GM19099 (cell line): ENCODE data around the gene SLIT3.

Experiments used
- POLR2A ChIP-seq: IDR thresholded peaks from 3 replicates; pipeline ENCODE4 v1.6.1; 2011; ENCODE audit warnings: low read depth; ENCODE audit not compliant: insufficient read length; ENCODE audit errors: extremely low read depth

SLIT3 gene

GRCh38 chr5:169258372-169259000, 42.5 kb downstream of the SLIT3 start:
- no peak for TF ChIP-seq POLR2A

GRCh38 chr5:169256191-169256590, 44.7 kb downstream of the SLIT3 start:
- no peak for TF ChIP-seq POLR2A

GRCh38 chr5:169253071-169253470, 47.9 kb downstream of the SLIT3 start:
- TF ChIP-seq POLR2A, result no peak

- TF ChIP-seq POLR2A, result no peak
These were observed 49.4 kb downstream of the SLIT3 start for GRCh38 chr5:169251333-169252084.

GRCh38 chr5:169250887-169251286, 50.1 kb downstream of the SLIT3 start:
- no peak for TF ChIP-seq POLR2A

- TF ChIP-seq POLR2A, result no peak
These were observed 51.9 kb downstream of the SLIT3 start for GRCh38 chr5:169248996-169249395.

GRCh38 chr5:169248550-169248949, 52.4 kb downstream of the SLIT3 start:
- no peak for TF ChIP-seq POLR2A

- no peak for TF ChIP-seq POLR2A
These were observed 56.1 kb downstream of the SLIT3 start for GRCh38 chr5:169244812-169245211.

GRCh38 chr5:169243651-169244422, 57.1 kb downstream of the SLIT3 start:
- no peak for TF ChIP-seq POLR2A

- no peak for TF ChIP-seq POLR2A
These were observed 58.1 kb downstream of the SLIT3 start for GRCh38 chr5:169242849-169243186.

- TF ChIP-seq POLR2A, result no peak
These were observed 58.6 kb downstream of the SLIT3 start for GRCh38 chr5:169242175-169242848.

- no peak for TF ChIP-seq POLR2A
These were observed 71.5 kb downstream of the SLIT3 start for GRCh38 chr5:169229342-169229892.

- no peak for TF ChIP-seq POLR2A
These were observed 74.0 kb downstream of the SLIT3 start for GRCh38 chr5:169226895-169227294.

GRCh38 chr5:169225830-169226356, 75.0 kb downstream of the SLIT3 start:
- no peak for TF ChIP-seq POLR2A

- TF ChIP-seq POLR2A, result no peak
These were observed 77.4 kb downstream of the SLIT3 start for GRCh38 chr5:169223595-169223953.
